Trophoblast cell (in vitro differentiated cells and primary cell): Measurements from ENCODE around the gene STRADA.
A peak's percentile ranks its signal among the peaks of the same experiment; 100 is the strongest.

Experiments used
- DNase-seq, 2 donors: peaks; one replicate each; pipeline ENCODE4 v3.0.0-alpha.2; 2016
- H2AFZ ChIP-seq: 2 replicates; pipeline ENCODE4 v1.6.1; 2013; ENCODE audit warnings: low read length, moderate library complexity, mild to moderate bottlenecking; ENCODE audit not compliant: insufficient read depth, poor library complexity
- H2AK5ac ChIP-seq: 2 replicates; pipeline ENCODE4 v1.6.1; 2013; ENCODE audit warnings: mild to moderate bottlenecking, low read length
- H2BK120ac ChIP-seq: 2 replicates; pipeline ENCODE4 v1.6.1; 2013; ENCODE audit warnings: low read length, mild to moderate bottlenecking, moderate library complexity; ENCODE audit not compliant: insufficient read depth, poor library complexity
- H2BK12ac ChIP-seq: 2 replicates; pipeline ENCODE4 v1.6.1; 2013; ENCODE audit warnings: mild to moderate bottlenecking, low read length, moderate library complexity
- H2BK5ac ChIP-seq: 2 replicates; pipeline ENCODE4 v1.6.1; 2013; ENCODE audit warnings: low read length, low read depth, moderate library complexity, mild to moderate bottlenecking; ENCODE audit not compliant: poor library complexity
- H3K14ac ChIP-seq: 2 replicates; pipeline ENCODE4 v1.6.1; 2013; ENCODE audit warnings: mild to moderate bottlenecking, low read length
- H3K18ac ChIP-seq: 2 replicates; pipeline ENCODE4 v1.6.1; 2013; ENCODE audit warnings: mild to moderate bottlenecking, low read length
- H3K23ac ChIP-seq: 2 replicates; pipeline ENCODE4 v1.6.1; 2013; ENCODE audit warnings: low read length
- H3K27ac ChIP-seq: 2 replicates; pipeline ENCODE4 v1.5.1; 2013; ENCODE audit warnings: low read depth, mild to moderate bottlenecking, inconsistent platforms, low read length, moderate library complexity
- H3K27me3 ChIP-seq: 2 replicates; pipeline ENCODE4 v1.6.1; 2013; ENCODE audit warnings: inconsistent platforms, mild to moderate bottlenecking, low read length, moderate library complexity; ENCODE audit not compliant: insufficient read depth
- H3K36me3 ChIP-seq, 2 experiments: 1 replicate in 1 of 2; 2 replicates in 1 of 2; pipeline ENCODE4 v1.6.1; 2013; ENCODE audit warnings: low read length in 2 of 2, mild to moderate bottlenecking in 2 of 2, moderate library complexity in 1 of 2; ENCODE audit not compliant: insufficient read depth in 2 of 2, control insufficient read depth in 1 of 2
- H3K4ac ChIP-seq: 2 replicates; pipeline ENCODE4 v1.6.1; 2013; ENCODE audit warnings: low read depth, mild to moderate bottlenecking, low read length, moderate library complexity
- H3K4me1 ChIP-seq, 2 experiments: 1 replicate in 1 of 2; 2 replicates in 1 of 2; pipeline ENCODE4 v1.6.1; 2013; ENCODE audit warnings: low read length in 2 of 2, mild to moderate bottlenecking in 2 of 2, moderate library complexity in 1 of 2; ENCODE audit not compliant: insufficient read depth in 2 of 2, control insufficient read depth in 1 of 2
- H3K4me2 ChIP-seq: 2 replicates; pipeline ENCODE4 v1.6.1; 2013; ENCODE audit warnings: inconsistent platforms, mild to moderate bottlenecking, low read length, moderate library complexity
- H3K4me3 ChIP-seq: 2 replicates; pipeline ENCODE4 v1.5.1; 2013; ENCODE audit warnings: mild to moderate bottlenecking, low read depth, low read length, inconsistent platforms
- H3K79me1 ChIP-seq: one replicate; pipeline ENCODE4 v1.6.1; 2013; ENCODE audit warnings: low read length
- H3K79me2 ChIP-seq: 2 replicates; pipeline ENCODE4 v1.6.1; 2013; ENCODE audit warnings: low read length, mild to moderate bottlenecking; ENCODE audit not compliant: control insufficient read depth, insufficient read depth, poor library complexity
- H3K9ac ChIP-seq: 2 replicates; pipeline ENCODE4 v1.6.1; 2013; ENCODE audit warnings: mild to moderate bottlenecking, low read length
- H3K9me3 ChIP-seq: 2 replicates; pipeline ENCODE4 v1.6.1; 2013; ENCODE audit warnings: low read depth, mild to moderate bottlenecking, control low read depth, inconsistent platforms, low read length; ENCODE audit not compliant: insufficient read depth
- H4K12ac ChIP-seq: 2 replicates; pipeline ENCODE4 v1.6.1; 2013; ENCODE audit warnings: low read depth, mild to moderate bottlenecking, low read length, moderate library complexity
- H4K8ac ChIP-seq: 2 replicates; pipeline ENCODE4 v1.6.1; 2013; ENCODE audit warnings: low read depth, mild to moderate bottlenecking, low read length, moderate library complexity
- H4K91ac ChIP-seq: one replicate; pipeline ENCODE4 v1.6.1; 2013; ENCODE audit warnings: low read depth, mild to moderate bottlenecking, low read length, moderate library complexity
- WGBS: extraction: QIAGEN DNeasy Blood & Tissue Kit; methylation state at CpG from one replicate; pipeline ENCODE4 v1.1.7; 2013; ENCODE audit warnings: missing lambda C conversion rate; ENCODE audit not compliant: insufficient read length, insufficient coverage; ENCODE audit errors: extremely low coverage; 5-methylcytosine and 5-hydroxymethylcytosine counted together

Gene STRADA

DNA sequence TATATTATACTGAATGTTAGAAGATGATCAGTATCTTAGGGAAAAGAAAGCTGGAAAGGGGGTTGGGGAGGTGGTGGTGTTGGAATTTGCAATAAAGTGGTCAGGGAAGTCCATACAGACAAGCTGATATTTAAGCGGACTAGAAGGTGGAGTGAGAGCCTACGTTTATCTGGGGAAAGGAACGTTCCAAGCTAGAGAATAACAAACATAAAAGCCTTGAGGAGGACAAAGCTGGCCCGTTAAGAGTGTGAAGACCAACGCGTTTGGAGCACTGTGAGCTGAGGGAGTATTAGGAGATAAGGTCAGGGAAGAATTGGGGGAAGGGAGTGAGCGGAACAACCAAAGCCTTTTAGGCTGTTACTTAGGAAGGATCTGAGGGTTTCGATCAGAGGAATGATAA, 33.8 kb upstream of the STRADA start:
- WGBS: no CpG with 5 or more reads among the region's 8 CpGs
- Histone ChIP-seq H3K14ac (no peak overlapping the region), H3K4me2 (peak overlapping the region; percentile 75), H3K27ac (no peak overlapping the region), H2AFZ (no peak overlapping the region), H3K4ac (peak overlapping the region; percentile 83), H4K91ac (no peak overlapping the region), H3K27me3 (no peaks in the 10 kb centered on the region), H3K18ac (no peak overlapping the region), H3K79me2 (peaks cover 33% of the 10 kb centered on the region), H4K8ac (no peak overlapping the region), H2AK5ac (no peak overlapping the region), H4K12ac (no peak overlapping the region), H3K36me3 (peaks cover 9 to 15% of the 10 kb centered on the region in 2 experiments), H3K9me3 (no peaks in the 10 kb centered on the region), H3K9ac (no peak overlapping the region), H3K4me1 (peaks cover 3 to 4% of the 10 kb centered on the region in 2 experiments), H2BK5ac (no peak overlapping the region), H2BK120ac (no peak overlapping the region), H3K79me1 (peaks cover 12% of the 10 kb centered on the region), H3K23ac (no peak overlapping the region), H2BK12ac (no peak overlapping the region), H3K4me3 (no peak overlapping the region)
- DNase-seq: no peak

DNA sequence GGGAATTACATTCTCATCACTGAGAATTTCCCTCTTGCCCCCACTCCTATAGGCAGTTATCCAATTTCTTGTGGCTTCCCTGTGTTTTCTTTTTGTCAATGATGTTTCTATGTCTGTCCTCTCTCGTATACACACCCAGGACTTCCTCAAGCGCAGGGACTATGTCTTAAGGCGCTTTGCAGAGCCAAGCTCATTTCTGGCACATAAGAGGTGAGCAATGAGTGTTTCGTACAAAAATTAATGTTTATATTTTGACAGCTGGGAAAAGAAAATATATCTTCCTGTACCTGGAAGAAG, 33.3 kb upstream of the STRADA start:
- Histone ChIP-seq H3K27me3 (no peaks in the 10 kb centered on the region), H2BK120ac (no peak overlapping the region), H3K18ac (no peak overlapping the region), H3K9ac (peak overlapping the region; percentile 89), H3K4me1 (peaks cover 3 to 4% of the 10 kb centered on the region in 2 experiments), H3K4ac (peak overlapping the region; percentile 83), H3K79me2 (peaks cover 33% of the 10 kb centered on the region), H2BK5ac (no peak overlapping the region), H3K9me3 (no peaks in the 10 kb centered on the region), H3K79me1 (peaks cover 12% of the 10 kb centered on the region), H3K4me2 (peak overlapping the region; percentile 75), H3K27ac (no peak overlapping the region), H3K14ac (no peak overlapping the region), H2AK5ac (no peak overlapping the region), H2AFZ (no peak overlapping the region), H3K36me3 (peaks cover 9 to 15% of the 10 kb centered on the region in 2 experiments), H3K23ac (no peak overlapping the region), H4K91ac (no peak overlapping the region), H3K4me3 (peak overlapping the region; percentile 58), H2BK12ac (no peak overlapping the region), H4K12ac (no peak overlapping the region), H4K8ac (no peak overlapping the region)
- DNase-seq: no peak
- WGBS: no CpG with 5 or more reads among the region's 4 CpGs

DNA sequence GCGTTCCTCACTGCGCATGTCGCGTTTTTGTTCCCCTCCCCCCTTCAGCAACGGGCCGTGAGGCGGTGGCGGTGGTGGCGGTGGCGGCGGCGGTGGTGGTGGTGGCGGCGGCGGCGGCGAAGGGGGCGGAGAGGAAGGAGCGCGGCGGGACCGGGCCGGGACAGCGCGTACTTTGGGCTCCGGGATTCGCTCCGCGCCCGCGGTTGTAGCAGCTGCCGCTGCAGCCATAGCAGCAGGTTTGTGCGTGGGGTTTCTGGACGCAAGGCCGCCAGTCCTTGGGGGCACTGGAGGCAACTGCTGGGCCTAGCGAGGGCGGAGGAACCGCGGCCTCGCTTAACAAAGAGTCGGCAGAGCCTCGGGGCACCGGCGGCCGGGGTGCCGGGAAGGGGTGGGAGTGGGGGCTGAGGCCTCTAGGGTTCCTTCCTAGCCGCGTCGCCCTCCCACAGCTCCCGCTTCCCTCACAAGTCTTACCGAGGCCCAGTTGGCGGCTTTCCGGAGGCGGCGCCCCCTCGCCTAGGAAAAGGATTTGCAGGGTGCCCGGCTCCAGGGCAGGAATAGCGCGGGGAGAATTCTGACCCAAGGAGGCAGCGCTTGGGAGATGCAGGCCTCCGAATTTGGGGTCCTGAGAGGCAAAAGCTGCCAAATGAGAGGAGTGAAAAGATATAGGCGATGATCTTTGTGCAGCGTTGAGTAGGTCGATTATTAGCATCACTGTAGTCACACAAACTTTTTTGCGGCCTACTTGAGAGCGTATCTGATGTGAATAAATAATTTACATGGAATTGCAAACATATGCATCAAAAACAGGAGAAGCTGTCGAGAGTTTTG, 32.8 kb upstream of the STRADA start, which contains the start of gene DDX42:
Gene DDX42 (plus strand): TSS at position 30 of the 828 bp plus-strand sequence. CDS start 12,880 bp downstream, outside the sequence.
- Histone ChIP-seq H3K18ac (peak within 1 kb of the TSS; percentile 94), H3K23ac (no peak within 1 kb of the TSS), H3K4me1 (peaks cover 2 to 4% of the 10 kb centered on the region in 2 experiments), H2BK5ac (peak within 1 kb of the TSS; percentile 78), H3K79me1 (peaks cover 12% of the 10 kb centered on the region), H4K12ac (peak within 1 kb of the TSS; percentile 93), H2AK5ac (peak within 1 kb of the TSS; percentile 45), H4K91ac (peak within 1 kb of the TSS; percentile 87), H3K9ac (peak within 1 kb of the TSS; percentile 89), H3K27ac (peak within 1 kb of the TSS; percentile 95), H2BK120ac (peak within 1 kb of the TSS; percentile 65), H2AFZ (peak within 1 kb of the TSS; percentile 84), H2BK12ac (no peak within 1 kb of the TSS), H3K27me3 (no peaks in the 10 kb centered on the region), H3K4me2 (peak within 1 kb of the TSS; percentile 96), H3K9me3 (no peaks in the 10 kb centered on the region), H3K4ac (peak within 1 kb of the TSS; percentile 83), H4K8ac (peak within 1 kb of the TSS; percentile 83), H3K36me3 (peaks cover 9 to 14% of the 10 kb centered on the region in 2 experiments), H3K14ac (peak within 1 kb of the TSS; percentile 88), H3K4me3 (peak within 1 kb of the TSS; percentile 96), H3K79me2 (peaks cover 30% of the 10 kb centered on the region)
- no CpG with 5 or more reads among the region's 67 CpGs for WGBS
- DNase-seq: peak; percentile 33 to 40

DNA sequence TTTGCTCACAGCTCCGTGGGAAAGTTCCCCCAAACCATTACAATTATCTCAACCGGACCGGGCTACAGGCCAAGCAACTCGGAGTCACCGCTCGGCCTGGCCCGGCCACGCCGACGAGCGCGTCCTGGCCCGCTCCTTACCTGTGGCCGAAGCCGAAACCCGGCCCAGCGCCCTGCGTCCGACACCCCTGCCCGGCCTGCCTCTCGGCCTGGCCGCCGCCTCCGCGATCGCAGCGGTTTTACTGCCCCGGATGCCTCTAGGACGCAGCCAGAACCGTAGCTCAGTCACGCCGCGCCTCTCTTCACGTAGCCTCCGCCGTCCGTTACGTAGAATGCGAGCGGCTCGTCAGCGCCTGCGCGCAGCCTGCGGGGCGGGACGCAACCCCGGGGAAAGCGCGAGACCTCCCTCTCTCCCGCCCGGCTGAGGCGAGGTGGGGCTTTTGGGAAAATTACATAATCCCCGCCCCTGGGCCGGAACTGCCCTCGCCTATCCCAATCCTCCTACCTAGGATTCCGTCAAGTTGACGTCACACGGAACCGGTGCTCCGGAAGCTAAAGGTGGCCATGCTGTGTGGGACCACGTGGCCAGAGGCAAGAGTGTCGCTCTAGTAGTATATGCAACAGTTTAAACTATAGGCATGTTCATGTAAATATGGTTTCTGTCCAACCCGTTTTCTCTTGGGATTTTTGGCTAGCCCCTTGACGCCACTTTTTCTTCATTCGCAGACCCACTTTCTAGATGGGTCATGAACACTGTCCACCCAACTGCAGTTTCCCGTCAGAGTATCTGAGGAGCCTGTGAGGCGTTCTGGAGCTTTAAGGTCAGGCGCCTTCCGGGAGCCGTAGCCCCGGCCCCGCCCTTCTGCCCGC, 31.9 kb upstream of the STRADA start, which contains the start of gene CCDC47:
Gene CCDC47 (minus strand): TSS at position 326 of the 869 bp plus-strand sequence. CDS start 7,422 bp downstream, outside the sequence.
- peaks cover 5 to 9% of the 10 kb centered on the region in 2 experiments for H3K36me3 ChIP-seq
- H4K91ac ChIP-seq: peak within 1 kb of the TSS; percentile 87
- peak within 1 kb of the TSS; percentile 84 for H2AFZ ChIP-seq
- H3K14ac ChIP-seq: peak within 1 kb of the TSS; percentile 88
- H3K4me2 ChIP-seq: peak within 1 kb of the TSS; percentile 96
- peak within 1 kb of the TSS; percentile 89 for H3K9ac ChIP-seq
- H3K4me3 ChIP-seq: peak within 1 kb of the TSS; percentile 96
- H2BK12ac ChIP-seq: no peak within 1 kb of the TSS
- H3K9me3 ChIP-seq: no peaks in the 10 kb centered on the region
- peak within 1 kb of the TSS; percentile 78 for H2BK5ac ChIP-seq
- H3K79me2 ChIP-seq: peaks cover 29% of the 10 kb centered on the region
- no peaks in the 10 kb centered on the region for H3K27me3 ChIP-seq
- peak within 1 kb of the TSS; percentile 94 for H3K18ac ChIP-seq
- no peak within 1 kb of the TSS for H3K23ac ChIP-seq
- peak within 1 kb of the TSS; percentile 95 for H3K27ac ChIP-seq
- H3K4me1 ChIP-seq: peaks cover 0 to 4% of the 10 kb centered on the region in 2 experiments
- H2AK5ac ChIP-seq: peak within 1 kb of the TSS; percentile 36
- peak within 1 kb of the TSS; percentile 83 for H4K8ac ChIP-seq
- peak; percentile 99 to 100 for DNase-seq
- peak within 1 kb of the TSS; percentile 65 for H2BK120ac ChIP-seq
- H3K79me1 ChIP-seq: peaks cover 12% of the 10 kb centered on the region
- H4K12ac ChIP-seq: peak within 1 kb of the TSS; percentile 93
- WGBS: no CpG with 5 or more reads among the region's 74 CpGs
- H3K4ac ChIP-seq: peak within 1 kb of the TSS; percentile 85
